ENCODE data around the gene FGD5.

Gene FGD5

DNA sequence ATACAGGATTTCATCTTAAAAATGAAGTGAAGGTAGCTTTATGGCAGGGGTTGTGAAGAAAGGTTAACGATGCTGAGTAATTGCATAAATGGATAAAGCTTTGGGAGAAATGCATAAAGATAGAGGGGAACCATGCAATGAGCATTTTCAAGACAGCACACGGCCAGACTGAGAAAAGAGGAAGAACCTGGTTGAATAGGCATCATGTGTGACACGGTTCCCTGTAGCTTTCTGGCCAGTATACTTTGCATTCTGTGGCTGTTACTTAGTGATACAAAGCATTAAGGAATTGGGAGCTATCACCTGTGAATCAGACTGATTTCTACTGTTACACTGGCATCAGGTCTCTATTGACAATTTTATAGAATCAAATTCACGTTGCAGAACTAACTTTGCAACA lies 161.9 kb downstream of the FGD5 start:
- no peak overlapping the region for H3K4me3 ChIP-seq (ENCODE audit: low read depth, low read length)
- DNase-seq (ENCODE audit: low read depth), result no peak
- TF ChIP-seq, protein P1, sequence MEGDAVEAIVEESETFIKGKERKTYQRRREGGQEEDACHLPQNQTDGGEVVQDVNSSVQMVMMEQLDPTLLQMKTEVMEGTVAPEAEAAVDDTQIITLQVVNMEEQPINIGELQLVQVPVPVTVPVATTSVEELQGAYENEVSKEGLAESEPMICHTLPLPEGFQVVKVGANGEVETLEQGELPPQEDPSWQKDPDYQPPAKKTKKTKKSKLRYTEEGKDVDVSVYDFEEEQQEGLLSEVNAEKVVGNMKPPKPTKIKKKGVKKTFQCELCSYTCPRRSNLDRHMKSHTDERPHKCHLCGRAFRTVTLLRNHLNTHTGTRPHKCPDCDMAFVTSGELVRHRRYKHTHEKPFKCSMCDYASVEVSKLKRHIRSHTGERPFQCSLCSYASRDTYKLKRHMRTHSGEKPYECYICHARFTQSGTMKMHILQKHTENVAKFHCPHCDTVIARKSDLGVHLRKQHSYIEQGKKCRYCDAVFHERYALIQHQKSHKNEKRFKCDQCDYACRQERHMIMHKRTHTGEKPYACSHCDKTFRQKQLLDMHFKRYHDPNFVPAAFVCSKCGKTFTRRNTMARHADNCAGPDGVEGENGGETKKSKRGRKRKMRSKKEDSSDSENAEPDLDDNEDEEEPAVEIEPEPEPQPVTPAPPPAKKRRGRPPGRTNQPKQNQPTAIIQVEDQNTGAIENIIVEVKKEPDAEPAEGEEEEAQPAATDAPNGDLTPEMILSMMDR (IDR thresholded peaks at IDR 0.05; ENCODE audit: control insufficient read depth, extremely low read depth, insufficient read depth), result no peak

Measured in LNCaP clone FGC (cell line).